ENCODE data around the gene P2RY8.

P2RY8 gene

DNA sequence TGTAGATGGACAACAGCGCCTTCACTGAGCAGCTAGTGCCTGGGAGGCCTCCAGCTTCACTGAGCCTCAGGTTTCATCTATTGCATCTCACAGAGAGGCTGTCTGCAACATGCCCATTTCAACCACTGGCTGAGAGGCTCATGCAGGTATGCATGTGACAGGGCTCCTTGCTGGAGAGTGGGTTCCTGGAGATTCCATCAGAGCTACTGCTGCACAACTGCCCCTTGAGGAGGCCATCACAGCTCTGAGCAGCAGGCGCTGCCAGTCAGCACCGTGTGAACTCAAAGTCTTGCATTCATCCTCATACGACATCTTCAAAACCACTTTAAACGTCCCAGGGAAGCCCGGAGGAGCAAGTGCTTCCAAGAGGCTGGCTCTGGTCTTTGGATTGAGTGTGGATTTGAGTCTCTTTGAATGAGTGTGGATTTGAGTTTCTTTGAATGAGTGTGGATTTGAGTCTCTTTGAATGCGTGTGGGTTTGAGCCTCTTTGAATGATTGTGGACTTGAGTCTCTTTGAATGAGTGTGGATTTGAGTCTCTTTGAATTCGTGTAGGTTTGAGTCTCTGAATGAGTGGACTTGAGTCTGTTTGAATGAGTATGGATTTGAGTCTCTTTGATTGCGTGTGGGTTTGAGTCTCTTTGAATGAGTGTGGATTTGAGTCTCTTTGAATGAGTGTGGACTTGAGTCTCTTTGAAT is 8.7 kb downstream of the P2RY8 start:
- TF ChIP-seq TCF12 (IDR thresholded peaks at IDR 0.05; ENCODE audit: low read depth): no peak
- TF ChIP-seq, protein P1, sequence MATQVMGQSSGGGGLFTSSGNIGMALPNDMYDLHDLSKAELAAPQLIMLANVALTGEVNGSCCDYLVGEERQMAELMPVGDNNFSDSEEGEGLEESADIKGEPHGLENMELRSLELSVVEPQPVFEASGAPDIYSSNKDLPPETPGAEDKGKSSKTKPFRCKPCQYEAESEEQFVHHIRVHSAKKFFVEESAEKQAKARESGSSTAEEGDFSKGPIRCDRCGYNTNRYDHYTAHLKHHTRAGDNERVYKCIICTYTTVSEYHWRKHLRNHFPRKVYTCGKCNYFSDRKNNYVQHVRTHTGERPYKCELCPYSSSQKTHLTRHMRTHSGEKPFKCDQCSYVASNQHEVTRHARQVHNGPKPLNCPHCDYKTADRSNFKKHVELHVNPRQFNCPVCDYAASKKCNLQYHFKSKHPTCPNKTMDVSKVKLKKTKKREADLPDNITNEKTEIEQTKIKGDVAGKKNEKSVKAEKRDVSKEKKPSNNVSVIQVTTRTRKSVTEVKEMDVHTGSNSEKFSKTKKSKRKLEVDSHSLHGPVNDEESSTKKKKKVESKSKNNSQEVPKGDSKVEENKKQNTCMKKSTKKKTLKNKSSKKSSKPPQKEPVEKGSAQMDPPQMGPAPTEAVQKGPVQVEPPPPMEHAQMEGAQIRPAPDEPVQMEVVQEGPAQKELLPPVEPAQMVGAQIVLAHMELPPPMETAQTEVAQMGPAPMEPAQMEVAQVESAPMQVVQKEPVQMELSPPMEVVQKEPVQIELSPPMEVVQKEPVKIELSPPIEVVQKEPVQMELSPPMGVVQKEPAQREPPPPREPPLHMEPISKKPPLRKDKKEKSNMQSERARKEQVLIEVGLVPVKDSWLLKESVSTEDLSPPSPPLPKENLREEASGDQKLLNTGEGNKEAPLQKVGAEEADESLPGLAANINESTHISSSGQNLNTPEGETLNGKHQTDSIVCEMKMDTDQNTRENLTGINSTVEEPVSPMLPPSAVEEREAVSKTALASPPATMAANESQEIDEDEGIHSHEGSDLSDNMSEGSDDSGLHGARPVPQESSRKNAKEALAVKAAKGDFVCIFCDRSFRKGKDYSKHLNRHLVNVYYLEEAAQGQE (IDR thresholded peaks at IDR 0.05; ENCODE audit: low read depth): no peak
- TF ChIP-seq, protein P2, sequence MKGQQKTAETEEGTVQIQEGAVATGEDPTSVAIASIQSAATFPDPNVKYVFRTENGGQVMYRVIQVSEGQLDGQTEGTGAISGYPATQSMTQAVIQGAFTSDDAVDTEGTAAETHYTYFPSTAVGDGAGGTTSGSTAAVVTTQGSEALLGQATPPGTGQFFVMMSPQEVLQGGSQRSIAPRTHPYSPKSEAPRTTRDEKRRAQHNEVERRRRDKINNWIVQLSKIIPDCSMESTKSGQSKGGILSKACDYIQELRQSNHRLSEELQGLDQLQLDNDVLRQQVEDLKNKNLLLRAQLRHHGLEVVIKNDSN (IDR thresholded peaks at IDR 0.05): no peak
- TF ChIP-seq YY1 (IDR thresholded peaks at IDR 0.05; ENCODE audit: low read depth): no peak
- TF ChIP-seq TAF1 (IDR thresholded peaks at IDR 0.05; ENCODE audit: low read depth): no peak
- TF ChIP-seq EGR1 (IDR thresholded peaks at IDR 0.05): no peak
- no peak for TF ChIP-seq TEAD4 (IDR thresholded peaks at IDR 0.05)
- no peak for TF ChIP-seq CEBPB (IDR thresholded peaks at IDR 0.05)
- no peak for TF ChIP-seq FOXM1 (IDR thresholded peaks at IDR 0.05; ENCODE audit: borderline replicate concordance, low read depth)
- no peak for TF ChIP-seq EP300 (IDR thresholded peaks at IDR 0.05; ENCODE audit: borderline replicate concordance)
- no peak for TF ChIP-seq MAX (IDR thresholded peaks at IDR 0.05)
- TF ChIP-seq CREB1 (IDR thresholded peaks at IDR 0.05; ENCODE audit: low read depth): no peak
- TF ChIP-seq ZBTB7A (IDR thresholded peaks at IDR 0.05; ENCODE audit: low read depth): no peak

- TF ChIP-seq YY1 (IDR thresholded peaks at IDR 0.05; ENCODE audit: low read depth): no peak
- no peak for TF ChIP-seq RAD21 (IDR thresholded peaks at IDR 0.05; ENCODE audit: low read depth)
- no peak for TF ChIP-seq NFIC (IDR thresholded peaks at IDR 0.05)
- TF ChIP-seq, protein P2 (IDR thresholded peaks at IDR 0.05): no peak
- TF ChIP-seq ZBTB7A (IDR thresholded peaks at IDR 0.05; ENCODE audit: low read depth): no peak
- no peak for TF ChIP-seq CEBPB (IDR thresholded peaks at IDR 0.05)
These were observed 9.5 kb downstream of the P2RY8 start for GRCh38 chrX:1527457-1527856.

GRCh38 chrX:1526565-1526964 is 10.4 kb downstream of the P2RY8 start:
- TF ChIP-seq TCF12 (IDR thresholded peaks at IDR 0.05; ENCODE audit: low read depth): no peak
- TF ChIP-seq NFIC (IDR thresholded peaks at IDR 0.05): no peak
- no peak for TF ChIP-seq YY1 (IDR thresholded peaks at IDR 0.05; ENCODE audit: low read depth)
- TF ChIP-seq, protein P2 (IDR thresholded peaks at IDR 0.05): no peak
- TF ChIP-seq RAD21 (IDR thresholded peaks at IDR 0.05; ENCODE audit: low read depth): no peak
- TF ChIP-seq FOXM1 (IDR thresholded peaks at IDR 0.05; ENCODE audit: borderline replicate concordance, low read depth): no peak
- TF ChIP-seq TEAD4 (IDR thresholded peaks at IDR 0.05): no peak
- TF ChIP-seq EP300 (IDR thresholded peaks at IDR 0.05; ENCODE audit: borderline replicate concordance): no peak
- no peak for TF ChIP-seq ZBTB7A (IDR thresholded peaks at IDR 0.05; ENCODE audit: low read depth)
- TF ChIP-seq MAX (IDR thresholded peaks at IDR 0.05): no peak
- no peak for TF ChIP-seq CREB1 (IDR thresholded peaks at IDR 0.05; ENCODE audit: low read depth)
- no peak for TF ChIP-seq TAF1 (IDR thresholded peaks at IDR 0.05; ENCODE audit: low read depth)
- no peak for TF ChIP-seq EGR1 (IDR thresholded peaks at IDR 0.05)
- no peak for TF ChIP-seq CEBPB (IDR thresholded peaks at IDR 0.05)
- TF ChIP-seq, protein P1 (IDR thresholded peaks at IDR 0.05; ENCODE audit: low read depth): no peak

DNA sequence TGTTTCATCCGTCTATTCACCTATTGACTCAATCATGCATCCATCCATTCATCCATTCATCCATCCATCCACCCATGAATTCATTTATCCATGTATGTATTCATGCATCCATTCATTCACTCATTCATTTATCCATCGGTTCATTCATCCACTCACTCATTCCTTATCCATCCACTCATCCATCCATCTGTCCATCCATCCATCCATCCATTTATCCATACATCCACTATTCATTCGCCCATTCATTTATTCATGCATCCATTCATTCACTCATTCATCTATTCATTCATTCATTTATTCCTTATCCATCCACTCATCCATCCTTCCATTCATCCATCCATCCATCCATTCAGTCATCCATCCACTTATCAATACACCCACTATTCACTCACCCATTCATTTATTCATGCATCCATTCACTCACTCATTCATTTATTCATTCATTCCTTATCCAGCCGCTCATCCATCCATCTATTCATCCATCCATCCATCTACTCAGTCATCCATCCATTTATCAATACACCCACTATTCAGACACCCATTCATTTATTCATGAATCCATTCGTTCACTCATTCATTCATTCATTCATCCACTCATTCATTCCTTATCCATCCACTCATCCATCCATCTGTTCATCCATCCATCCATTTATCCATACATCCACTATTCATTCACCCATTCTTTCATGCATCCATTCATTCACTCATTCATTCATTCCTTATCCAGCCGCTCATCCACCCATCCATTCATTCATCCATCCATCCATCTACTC is 11.2 kb downstream of the P2RY8 start:
- TF ChIP-seq RAD21 (IDR thresholded peaks at IDR 0.05; ENCODE audit: low read depth) (no peak), CREB1 (IDR thresholded peaks at IDR 0.05; ENCODE audit: low read depth) (no peak), ZBTB7A (IDR thresholded peaks at IDR 0.05; ENCODE audit: low read depth) (no peak), TCF12 (IDR thresholded peaks at IDR 0.05; ENCODE audit: low read depth) (no peak), FOXM1 (IDR thresholded peaks at IDR 0.05; ENCODE audit: borderline replicate concordance, low read depth) (no peak), YY1 (IDR thresholded peaks at IDR 0.05; ENCODE audit: low read depth) (no peak), CEBPB (IDR thresholded peaks at IDR 0.05) (no peak), TAF1 (IDR thresholded peaks at IDR 0.05; ENCODE audit: low read depth) (no peak), EP300 (IDR thresholded peaks at IDR 0.05; ENCODE audit: borderline replicate concordance) (no peak), MAX (IDR thresholded peaks at IDR 0.05) (no peak), EGR1 (IDR thresholded peaks at IDR 0.05) (no peak), NFIC (IDR thresholded peaks at IDR 0.05) (no peak), TEAD4 (IDR thresholded peaks at IDR 0.05) (no peak)
- TF ChIP-seq, protein P2 (IDR thresholded peaks at IDR 0.05): no peak
- TF ChIP-seq, protein P1 (IDR thresholded peaks at IDR 0.05; ENCODE audit: low read depth): no peak

All from Ishikawa (cell line).